GM18499 (cell line): ENCODE results near the gene RC3H1.
"Not testable (repeated sequence)": the region's sequence is repeated elsewhere in the genome, so short reads cannot be mapped to it uniquely, and the experiment has no call there.

Experiments used
- ATAC-seq: cut with Tn5 transposase; IDR thresholded peaks from one replicate; pipeline ENCODE4 v1.9.1; 2021; ENCODE audit warnings: moderate number of reproducible peaks; ENCODE audit not compliant: insufficient read depth, unreplicated experiment

RC3H1 gene

GRCh38 chr1:174022080-174022975 lies at the start of gene RC3H1:
Gene RC3H1 (minus strand): TSS chr1:174022357. CDS start chr1:173992985, 29,372 bp downstream.
- peak; percentile 49 for ATAC-seq

GRCh38 chr1:174070614-174071013 lies 48.5 kb upstream of the RC3H1 start:
- ATAC-seq: no peak

- no peak for ATAC-seq
Measured at GRCh38 chr1:174068000-174068399, 45.8 kb upstream of the RC3H1 start.

- no peak for ATAC-seq
Measured at GRCh38 chr1:174060090-174060489, 37.9 kb upstream of the RC3H1 start.

GRCh38 chr1:174058624-174059023 lies 36.5 kb upstream of the RC3H1 start:
- ATAC-seq: no peak

- ATAC-seq: not testable (repeated sequence)
Measured at GRCh38 chr1:174056609-174057008, 34.5 kb upstream of the RC3H1 start.

GRCh38 chr1:174055797-174056196 lies 33.6 kb upstream of the RC3H1 start:
- ATAC-seq: not testable (repeated sequence)

GRCh38 chr1:174053826-174054225 lies 31.7 kb upstream of the RC3H1 start:
- ATAC-seq: no peak

- no peak for ATAC-seq
Measured at GRCh38 chr1:174052621-174053020, 30.5 kb upstream of the RC3H1 start.

- ATAC-seq: no peak
Measured at GRCh38 chr1:174051956-174052355, 29.8 kb upstream of the RC3H1 start.

GRCh38 chr1:174049514-174049913 lies 27.4 kb upstream of the RC3H1 start:
- no peak for ATAC-seq

GRCh38 chr1:174044418-174045222 lies 22.5 kb upstream of the RC3H1 start:
- ATAC-seq: no peak

- not testable (repeated sequence) for ATAC-seq
Measured at GRCh38 chr1:174042509-174042908, 20.4 kb upstream of the RC3H1 start.

GRCh38 chr1:174041369-174041768 lies 19.2 kb upstream of the RC3H1 start:
- ATAC-seq: no peak

- ATAC-seq: no peak
Measured at GRCh38 chr1:174040387-174040786, 18.2 kb upstream of the RC3H1 start.

- no peak for ATAC-seq
Measured at GRCh38 chr1:174039027-174039426, 16.9 kb upstream of the RC3H1 start.

- no peak for ATAC-seq
Measured at GRCh38 chr1:174036798-174037197, 14.6 kb upstream of the RC3H1 start.

GRCh38 chr1:174036204-174036603 lies 14.0 kb upstream of the RC3H1 start:
- ATAC-seq: no peak

GRCh38 chr1:174032671-174033222 lies 10.6 kb upstream of the RC3H1 start:
- ATAC-seq: no peak

- no peak for ATAC-seq
Measured at GRCh38 chr1:174031099-174031498, 8.9 kb upstream of the RC3H1 start.

- no peak for ATAC-seq
Measured at GRCh38 chr1:174028495-174028894, 6.3 kb upstream of the RC3H1 start.
